BE2C (cell line): ENCODE results near the gene ATIC.
"Not testable (repeated sequence)": the region's sequence is repeated elsewhere in the genome, so short reads cannot be mapped to it uniquely, and the experiment has no call there.

ENCODE experiments used
- DNase-seq: peaks from one replicate; pipeline ENCODE4 v3.0.0-alpha.2; 2020
- H3K27me3 ChIP-seq: fragments of 250-450 bp; sonication (Bioruptor Pico); 2 replicates; pipeline ENCODE4 v1.5.1; 2020; ENCODE audit warnings: mild to moderate bottlenecking
- H3K36me3 ChIP-seq: fragments of 250-450 bp; sonication (Bioruptor Pico); 2 replicates; pipeline ENCODE4 v1.5.1; 2020; ENCODE audit warnings: mild to moderate bottlenecking
- H3K4me1 ChIP-seq: fragments of 250-450 bp; sonication (Bioruptor Pico); 2 replicates; pipeline ENCODE4 v1.5.1; 2020
- H3K4me3 ChIP-seq: 2 replicates; pipeline ENCODE4 v1.5.1; 2011; ENCODE audit warnings: low read depth, low read length
- H3K9me3 ChIP-seq: fragments of 250-450 bp; sonication (Bioruptor Pico); 2 replicates; pipeline ENCODE4 v1.5.1; 2020
- CTCF ChIP-seq: IDR thresholded peaks from 2 replicates; pipeline ENCODE4 v1.5.1; 2012; ENCODE audit warnings: mild to moderate bottlenecking, low read depth, low read length

ATIC gene

GRCh38 chr2:215356334-215356947 is 44.6 kb downstream of the ATIC start:
- no peaks in the 10 kb centered on the region for H3K9me3 ChIP-seq
- no peak for TF ChIP-seq CTCF
- H3K4me1 ChIP-seq = no peaks in the 10 kb centered on the region
- DNase-seq = no peak
- H3K4me3 ChIP-seq = no peak overlapping the region
- no peaks in the 10 kb centered on the region for H3K27me3 ChIP-seq
- H3K36me3 ChIP-seq = no peaks in the 10 kb centered on the region; the same call in 1 of the 2 replicates

- Histone ChIP-seq H3K9me3 (no peaks in the 10 kb centered on the region), H3K27me3 (no peaks in the 10 kb centered on the region), H3K36me3 (no peaks in the 10 kb centered on the region; the same call in 1 of the 2 replicates), H3K4me3 (no peak overlapping the region), H3K4me1 (no peaks in the 10 kb centered on the region)
- no peak for DNase-seq
- TF ChIP-seq CTCF = no peak
Measured at GRCh38 chr2:215356948-215357461, 45.1 kb downstream of the ATIC start.

- no peaks in the 10 kb centered on the region for H3K9me3 ChIP-seq
- no peak for TF ChIP-seq CTCF
- peaks cover 3% of the 10 kb centered on the region; the same call in 1 of the 2 replicates for H3K36me3 ChIP-seq
- H3K27me3 ChIP-seq = no peaks in the 10 kb centered on the region
- DNase-seq = no peak
- no peak overlapping the region for H3K4me3 ChIP-seq
- H3K4me1 ChIP-seq = no peaks in the 10 kb centered on the region
Measured at GRCh38 chr2:215357660-215358059, 45.8 kb downstream of the ATIC start.

- Histone ChIP-seq H3K27me3 (no peaks in the 10 kb centered on the region), H3K36me3 (peaks cover 5% of the 10 kb centered on the region; the same call in 1 of the 2 replicates), H3K9me3 (no peaks in the 10 kb centered on the region), H3K4me3 (no peak overlapping the region), H3K4me1 (no peaks in the 10 kb centered on the region)
- no peak for DNase-seq
- no peak for TF ChIP-seq CTCF
Measured at GRCh38 chr2:215358312-215358845, 46.5 kb downstream of the ATIC start.

GRCh38 chr2:215358891-215359575 is 47.2 kb downstream of the ATIC start:
- Histone ChIP-seq H3K4me3 (no peak overlapping the region), H3K27me3 (no peaks in the 10 kb centered on the region), H3K36me3 (peaks cover 5% of the 10 kb centered on the region; the same call in 1 of the 2 replicates), H3K9me3 (no peaks in the 10 kb centered on the region), H3K4me1 (no peaks in the 10 kb centered on the region)
- no peak for TF ChIP-seq CTCF
- no peak for DNase-seq

GRCh38 chr2:215359576-215359922 is 47.7 kb downstream of the ATIC start:
- no peak for TF ChIP-seq CTCF
- Histone ChIP-seq H3K4me1 (no peaks in the 10 kb centered on the region), H3K36me3 (peaks cover 5% of the 10 kb centered on the region)

GRCh38 chr2:215360059-215360458 is 48.2 kb downstream of the ATIC start:
- H3K9me3 ChIP-seq, H3K27me3 ChIP-seq, DNase-seq, H3K36me3 ChIP-seq, H3K4me3 ChIP-seq, H3K4me1 ChIP-seq: not testable (repeated sequence)

More at GRCh38 chr2:215359576-215359922, 47.7 kb downstream of the ATIC start:
- no peak for DNase-seq
- Histone ChIP-seq H3K4me3 (no peak overlapping the region), H3K9me3 (no peaks in the 10 kb centered on the region), H3K27me3 (no peaks in the 10 kb centered on the region)
